Measurements from ENCODE around the gene SLC30A3.
A peak's percentile ranks its signal among the peaks of the same experiment; 100 is the strongest.

The SLC30A3 gene

GRCh38 chr2:27236626-27237025, 26.2 kb downstream of the SLC30A3 start:
- DNase-seq (ENCODE audit: low read depth in 3 of 3, low spot score in 1 of 3): no peak

GRCh38 chr2:27236136-27236535, 26.7 kb downstream of the SLC30A3 start:
- DNase-seq (ENCODE audit: low read depth in 3 of 3, low spot score in 1 of 3): no peak

- no peak for DNase-seq (ENCODE audit: low read depth in 3 of 3, low spot score in 1 of 3)
Measured at GRCh38 chr2:27233341-27233740, 29.5 kb downstream of the SLC30A3 start.

- DNase-seq (ENCODE audit: low read depth in 3 of 3, low spot score in 1 of 3): no peak
Measured at GRCh38 chr2:27231921-27232320, 30.9 kb downstream of the SLC30A3 start.

GRCh38 chr2:27227501-27227900, 35.3 kb downstream of the SLC30A3 start:
- DNase-seq (ENCODE audit: low read depth in 3 of 3, low spot score in 1 of 3): no peak

GRCh38 chr2:27225526-27225925, 37.3 kb downstream of the SLC30A3 start:
- DNase-seq (ENCODE audit: low read depth in 3 of 3, low spot score in 1 of 3): no peak

- no peak for DNase-seq (ENCODE audit: low read depth in 3 of 3, low spot score in 1 of 3)
Measured at GRCh38 chr2:27223416-27223815, 39.4 kb downstream of the SLC30A3 start.

GRCh38 chr2:27222407-27222806, 40.4 kb downstream of the SLC30A3 start:
- no peak for DNase-seq (ENCODE audit: low read depth in 3 of 3, low spot score in 1 of 3)

GRCh38 chr2:27221166-27221565, 41.7 kb downstream of the SLC30A3 start:
- DNase-seq (ENCODE audit: low read depth in 3 of 3, low spot score in 1 of 3): no peak

- DNase-seq (ENCODE audit: low read depth in 3 of 3, low spot score in 1 of 3): no peak
Measured at GRCh38 chr2:27220091-27220490, 42.8 kb downstream of the SLC30A3 start.

- DNase-seq (ENCODE audit: low read depth in 3 of 3, low spot score in 1 of 3): no peak
Measured at GRCh38 chr2:27219091-27219490, 43.8 kb downstream of the SLC30A3 start.

GRCh38 chr2:27218614-27219013, 44.2 kb downstream of the SLC30A3 start:
- DNase-seq (ENCODE audit: low read depth in 3 of 3, low spot score in 1 of 3): no peak

GRCh38 chr2:27217173-27218121, 45.4 kb downstream of the SLC30A3 start, which contains the start of gene CAD:
Gene CAD, plus strand, starts transcription at chr2:27217369. Its CDS starts 183 bp downstream, at chr2:27217552.
- DNase-seq (ENCODE audit: low read depth in 3 of 3, low spot score in 1 of 3): peak; percentile 65 to 93 (median 74)

- DNase-seq (ENCODE audit: low read depth in 3 of 3, low spot score in 1 of 3): no peak
Measured at GRCh38 chr2:27216416-27217137, 46.3 kb downstream of the SLC30A3 start.

- no peak for DNase-seq (ENCODE audit: low read depth in 3 of 3, low spot score in 1 of 3)
Measured at GRCh38 chr2:27214941-27215340, 47.9 kb downstream of the SLC30A3 start.

- peak in 2 of 3 donors; percentile 8 to 17 for DNase-seq (ENCODE audit: low read depth in 3 of 3, low spot score in 1 of 3)
Measured at GRCh38 chr2:27212626-27213471, 50.0 kb downstream of the SLC30A3 start.

- DNase-seq (ENCODE audit: low read depth in 3 of 3, low spot score in 1 of 3): peak; percentile 63 to 80 (median 73)
Measured at GRCh38 chr2:27211943-27212625, 50.8 kb downstream of the SLC30A3 start, which contains the start of the genes ATRAID and SLC5A6. Gene ATRAID, plus strand, starts transcription at chr2:27212041. Its CDS starts 328 bp downstream, at chr2:27212369. Gene SLC5A6, minus strand, starts transcription at chr2:27212268. Its CDS starts 4,618 bp downstream, at chr2:27207650.

GRCh38 chr2:27211241-27211942, 51.5 kb downstream of the SLC30A3 start:
- no peak for DNase-seq (ENCODE audit: low read depth in 3 of 3, low spot score in 1 of 3)

- no peak for DNase-seq (ENCODE audit: low read depth in 3 of 3, low spot score in 1 of 3)
Measured at GRCh38 chr2:27209621-27210401, 53.0 kb downstream of the SLC30A3 start.
